Activated CD4-positive, CD25-positive, alpha-beta regulatory T cell treated with anti-CD3 and anti-CD28 coated beads, Interleukin-2, amount 50 U/mL, for 24 hours (primary cell): ENCODE results near the gene CHST1.

ENCODE experiments used
- ATAC-seq, 2 donors: fragments of 150-1000 bp; cut with Tn5 transposase; one replicate each; pipeline ENCODE4 v1.10.0; 2021; ENCODE audit warnings: mild to moderate bottlenecking in 1 of 2, moderate library complexity in 1 of 2

CHST1 gene

GRCh38 chr11:45659031-45659817 lies 6.2 kb downstream of the CHST1 start:
- no peak for ATAC-seq

- ATAC-seq: no peak
Measured at GRCh38 chr11:45658292-45658991, 7.0 kb downstream of the CHST1 start.

- ATAC-seq: no peak
Measured at GRCh38 chr11:45657496-45658260, 7.7 kb downstream of the CHST1 start.

- no peak for ATAC-seq
Measured at GRCh38 chr11:45655831-45656230, 9.6 kb downstream of the CHST1 start.

- ATAC-seq: peak; percentile 56 to 64
Measured at GRCh38 chr11:45655347-45655756, 10.1 kb downstream of the CHST1 start.

- ATAC-seq: no peak
Measured at GRCh38 chr11:45655012-45655283, 10.5 kb downstream of the CHST1 start.

GRCh38 chr11:45654231-45655011 lies 11.0 kb downstream of the CHST1 start:
- ATAC-seq: no peak

- ATAC-seq: no peak
Measured at GRCh38 chr11:45653277-45653676, 12.1 kb downstream of the CHST1 start.

GRCh38 chr11:45652781-45653180 lies 12.6 kb downstream of the CHST1 start:
- ATAC-seq: no peak

GRCh38 chr11:45651841-45652749 lies 13.3 kb downstream of the CHST1 start:
- ATAC-seq: no peak

GRCh38 chr11:45651156-45651555 lies 14.3 kb downstream of the CHST1 start:
- no peak for ATAC-seq

- no peak for ATAC-seq
Measured at GRCh38 chr11:45650166-45651095, 15.0 kb downstream of the CHST1 start.

- no peak for ATAC-seq
Measured at GRCh38 chr11:45649544-45650165, 15.8 kb downstream of the CHST1 start.

- ATAC-seq: no peak
Measured at GRCh38 chr11:45648931-45649330, 16.5 kb downstream of the CHST1 start.

- no peak for ATAC-seq
Measured at GRCh38 chr11:45647786-45648185, 17.6 kb downstream of the CHST1 start.

- peak in 1 of 2 donors; percentile 25 for ATAC-seq
Measured at GRCh38 chr11:45647329-45647728, 18.1 kb downstream of the CHST1 start.

- peak; percentile 40 to 41 for ATAC-seq
Measured at GRCh38 chr11:45646275-45646927, 19.0 kb downstream of the CHST1 start.

GRCh38 chr11:45644981-45645889 lies 20.2 kb downstream of the CHST1 start:
- no peak for ATAC-seq
